Measurements from ENCODE around the gene ITPKB.
A peak's percentile ranks its signal among the peaks of the same experiment; 100 is the strongest.

ITPKB gene

GRCh38 chr1:226636847-226637096 lies 102.3 kb downstream of the ITPKB start:
- Histone ChIP-seq H3K9ac (ENCODE audit: low read length) (no peak overlapping the region), H3K27ac (ENCODE audit: low read length) (no peak overlapping the region), H3K36me3 (replicated peaks; ENCODE audit: insufficient read depth, low read length) (no peaks in the 10 kb centered on the region), H3K4me2 (ENCODE audit: low read depth, low read length) (no peak overlapping the region), H3K4me3 (ENCODE audit: low read length) (no peak overlapping the region), H3K9me2 (replicated peaks; ENCODE audit: insufficient read depth, low read length) (no peaks in the 10 kb centered on the region), H3K4me1 (ENCODE audit: low read length) (peaks cover 25% of the 10 kb centered on the region), H3K9me3 (replicated peaks; ENCODE audit: insufficient read depth, low read length) (no peaks in the 10 kb centered on the region), H3K27me3 (replicated peaks; ENCODE audit: insufficient read depth, low read length) (no peaks in the 10 kb centered on the region), H3F3A (ENCODE audit: insufficient read depth, low read length) (peaks cover 11% of the 10 kb centered on the region), H4K20me1 (ENCODE audit: insufficient read depth, low read length) (no peaks in the 10 kb centered on the region), H3K79me2 (ENCODE audit: low read length) (no peaks in the 10 kb centered on the region), H2AFZ (ENCODE audit: low read length) (no peak overlapping the region)
- no peak for DNase-seq
- no peak for TF ChIP-seq EZH2 (optimal IDR thresholded peaks at IDR 0.05; ENCODE audit: low read depth, low read length)
- TF ChIP-seq CTCF (IDR thresholded peaks at IDR 0.05; ENCODE audit: low read length): no peak
- TF ChIP-seq EZH2phosphoT487 (IDR thresholded peaks at IDR 0.05; ENCODE audit: low read length): no peak

DNA sequence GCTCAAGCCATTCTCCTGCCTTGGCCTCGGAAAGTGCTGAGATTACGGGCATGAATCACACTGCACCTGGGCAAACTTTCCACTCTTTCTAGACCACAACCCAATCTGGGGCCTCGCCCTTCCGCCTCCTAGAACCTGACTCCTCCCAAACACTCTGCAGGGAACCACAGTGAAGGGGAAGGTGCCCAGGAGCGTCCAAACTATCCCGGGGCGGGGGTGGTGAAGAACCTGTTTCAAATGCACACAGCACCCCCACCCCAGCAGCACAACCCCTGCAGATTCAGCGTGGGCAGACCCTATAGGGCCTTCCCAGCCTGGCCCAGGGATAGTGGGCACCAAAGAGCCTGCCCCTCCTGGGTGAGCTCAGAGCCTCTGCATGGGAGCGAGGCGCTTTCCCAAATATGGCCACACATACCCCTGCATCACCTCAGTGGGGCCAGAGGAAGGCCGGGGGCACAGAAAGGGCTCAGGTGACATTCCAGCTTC lies 103.6 kb downstream of the ITPKB start:
- Histone ChIP-seq H3K9me2 (replicated peaks; ENCODE audit: insufficient read depth, low read length) (no peaks in the 10 kb centered on the region), H3F3A (ENCODE audit: insufficient read depth, low read length) (peaks cover 11% of the 10 kb centered on the region), H3K79me2 (ENCODE audit: low read length) (no peaks in the 10 kb centered on the region), H3K4me3 (ENCODE audit: low read length) (no peak overlapping the region), H3K9me3 (replicated peaks; ENCODE audit: insufficient read depth, low read length) (no peaks in the 10 kb centered on the region), H3K27me3 (replicated peaks; ENCODE audit: insufficient read depth, low read length) (no peaks in the 10 kb centered on the region), H2AFZ (ENCODE audit: low read length) (no peak overlapping the region), H3K9ac (ENCODE audit: low read length) (peak overlapping the region; percentile 8; the same call in 1 of the 2 replicates), H4K20me1 (ENCODE audit: insufficient read depth, low read length) (no peaks in the 10 kb centered on the region), H3K4me2 (ENCODE audit: low read depth, low read length) (peak overlapping the region; percentile 48; the same call in 1 of the 2 replicates), H3K4me1 (ENCODE audit: low read length) (peaks cover 25% of the 10 kb centered on the region), H3K36me3 (replicated peaks; ENCODE audit: insufficient read depth, low read length) (no peaks in the 10 kb centered on the region), H3K27ac (ENCODE audit: low read length) (peak overlapping the region; percentile 75; the same call in 1 of the 2 replicates)
- TF ChIP-seq EZH2phosphoT487 (IDR thresholded peaks at IDR 0.05; ENCODE audit: low read length): no peak
- TF ChIP-seq CTCF (IDR thresholded peaks at IDR 0.05; ENCODE audit: low read length): no peak
- no peak for TF ChIP-seq EZH2 (optimal IDR thresholded peaks at IDR 0.05; ENCODE audit: low read depth, low read length)
- peak; percentile 72 for DNase-seq

DNA sequence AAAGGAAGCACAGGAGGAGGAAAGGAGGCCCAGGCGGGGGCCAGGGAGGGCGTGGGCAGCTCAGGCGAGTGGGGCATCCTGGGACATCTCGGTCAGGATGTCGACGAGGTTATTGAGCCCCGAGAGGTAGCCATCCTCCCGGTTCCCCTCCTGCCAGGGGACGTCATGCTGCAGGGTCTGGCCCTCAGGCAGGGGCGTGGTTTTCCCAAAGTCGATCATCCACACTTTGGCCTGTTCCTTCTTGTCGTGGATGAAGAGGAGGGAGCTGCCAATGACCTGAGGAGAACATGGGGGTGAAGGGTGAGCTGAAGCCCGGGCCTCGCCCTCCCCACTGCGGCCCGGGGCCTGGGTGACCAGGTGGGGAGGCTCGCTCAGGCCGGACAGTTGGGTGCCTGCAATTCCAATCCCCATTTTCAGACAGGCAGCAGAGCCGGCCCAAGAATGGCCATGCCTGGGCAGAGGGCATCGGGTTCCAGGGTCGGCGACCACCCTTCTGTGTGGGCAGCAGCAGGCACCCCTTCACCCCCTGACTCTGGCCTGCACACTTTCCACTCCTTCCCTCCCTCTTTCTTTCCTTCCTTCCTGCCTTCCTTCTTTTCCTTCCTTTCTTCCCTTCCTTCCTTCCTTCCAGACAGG lies 104.4 kb downstream of the ITPKB start:
- Histone ChIP-seq H3K4me2 (ENCODE audit: low read depth, low read length) (peak overlapping the region; percentile 48; the same call in 1 of the 2 replicates), H3K9ac (ENCODE audit: low read length) (peak overlapping the region; percentile 22; the same call in 1 of the 2 replicates), H2AFZ (ENCODE audit: low read length) (no peak overlapping the region), H3K27ac (ENCODE audit: low read length) (peak overlapping the region; percentile 75; the same call in 1 of the 2 replicates), H3K27me3 (replicated peaks; ENCODE audit: insufficient read depth, low read length) (no peaks in the 10 kb centered on the region), H3K79me2 (ENCODE audit: low read length) (no peaks in the 10 kb centered on the region), H3K36me3 (replicated peaks; ENCODE audit: insufficient read depth, low read length) (no peaks in the 10 kb centered on the region), H3K4me1 (ENCODE audit: low read length) (peaks cover 25% of the 10 kb centered on the region), H3K9me3 (replicated peaks; ENCODE audit: insufficient read depth, low read length) (no peaks in the 10 kb centered on the region), H3K9me2 (replicated peaks; ENCODE audit: insufficient read depth, low read length) (no peaks in the 10 kb centered on the region), H3F3A (ENCODE audit: insufficient read depth, low read length) (peaks cover 11% of the 10 kb centered on the region), H4K20me1 (ENCODE audit: insufficient read depth, low read length) (no peaks in the 10 kb centered on the region), H3K4me3 (ENCODE audit: low read length) (0 out of 2 replicates have a peak overlapping the region, but pooled peaks have one; percentile 2)
- no peak for DNase-seq
- TF ChIP-seq EZH2 (optimal IDR thresholded peaks at IDR 0.05; ENCODE audit: low read depth, low read length) (no peak), EZH2phosphoT487 (IDR thresholded peaks at IDR 0.05; ENCODE audit: low read length) (no peak)

DNA sequence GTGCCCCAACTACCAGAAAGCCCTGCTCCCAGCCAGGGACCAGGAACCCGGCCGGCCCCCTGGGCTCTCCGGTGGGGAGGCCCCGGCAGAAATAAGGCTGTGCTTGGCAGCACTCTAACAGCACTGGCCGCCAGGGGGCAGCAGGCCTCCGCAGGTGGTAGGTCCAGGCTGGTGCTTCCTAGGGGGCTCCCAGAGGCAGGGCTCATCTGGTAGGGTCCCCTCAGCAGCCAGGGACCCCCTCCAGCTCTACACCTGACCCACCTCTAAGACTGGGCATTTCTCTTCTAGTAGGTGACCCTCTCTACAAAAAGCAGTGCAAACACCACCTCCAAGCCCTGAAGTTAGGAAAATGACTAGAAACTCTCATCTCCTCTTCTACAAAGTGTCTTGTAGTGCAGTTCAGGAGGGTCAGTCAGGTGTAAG lies 104.9 kb downstream of the ITPKB start:
- TF ChIP-seq CTCF (IDR thresholded peaks at IDR 0.05; ENCODE audit: low read length) (peak; percentile 99), EZH2phosphoT487 (IDR thresholded peaks at IDR 0.05; ENCODE audit: low read length) (no peak), EZH2 (optimal IDR thresholded peaks at IDR 0.05; ENCODE audit: low read depth, low read length) (no peak)
- peak; percentile 79 for DNase-seq
- H3K4me3 ChIP-seq (ENCODE audit: low read length): no peak overlapping the region
- H3K4me2 ChIP-seq (ENCODE audit: low read depth, low read length): no peak overlapping the region
- H3K9me3 ChIP-seq (replicated peaks; ENCODE audit: insufficient read depth, low read length): no peaks in the 10 kb centered on the region
- H3K36me3 ChIP-seq (replicated peaks; ENCODE audit: insufficient read depth, low read length): no peaks in the 10 kb centered on the region
- H3K4me1 ChIP-seq (ENCODE audit: low read length): peaks cover 25% of the 10 kb centered on the region
- H3K9me2 ChIP-seq (replicated peaks; ENCODE audit: insufficient read depth, low read length): no peaks in the 10 kb centered on the region
- no peaks in the 10 kb centered on the region for H3K27me3 ChIP-seq (replicated peaks; ENCODE audit: insufficient read depth, low read length)
- no peaks in the 10 kb centered on the region for H3K79me2 ChIP-seq (ENCODE audit: low read length)
- H4K20me1 ChIP-seq (ENCODE audit: insufficient read depth, low read length): no peaks in the 10 kb centered on the region
- H2AFZ ChIP-seq (ENCODE audit: low read length): no peak overlapping the region
- peaks cover 11% of the 10 kb centered on the region for H3F3A ChIP-seq (ENCODE audit: insufficient read depth, low read length)
- no peak overlapping the region; the same call in 1 of the 2 replicates for H3K9ac ChIP-seq (ENCODE audit: low read length)
- peak overlapping the region; percentile 75; the same call in 1 of the 2 replicates for H3K27ac ChIP-seq (ENCODE audit: low read length)

Data from MM.1S (cell line).